Trophoblast cell (in vitro differentiated cells and primary cell): Measurements from ENCODE around the gene ITIH5.

ENCODE experiments used
- DNase-seq, 2 donors: peaks; one replicate each; pipeline ENCODE4 v3.0.0-alpha.2; 2016
- H2AFZ ChIP-seq: 2 replicates; pipeline ENCODE4 v1.6.1; 2013; ENCODE audit warnings: low read length, moderate library complexity, mild to moderate bottlenecking; ENCODE audit not compliant: insufficient read depth, poor library complexity
- H2AK5ac ChIP-seq: 2 replicates; pipeline ENCODE4 v1.6.1; 2013; ENCODE audit warnings: mild to moderate bottlenecking, low read length
- H2BK120ac ChIP-seq: 2 replicates; pipeline ENCODE4 v1.6.1; 2013; ENCODE audit warnings: low read length, mild to moderate bottlenecking, moderate library complexity; ENCODE audit not compliant: insufficient read depth, poor library complexity
- H2BK12ac ChIP-seq: 2 replicates; pipeline ENCODE4 v1.6.1; 2013; ENCODE audit warnings: mild to moderate bottlenecking, low read length, moderate library complexity
- H2BK5ac ChIP-seq: 2 replicates; pipeline ENCODE4 v1.6.1; 2013; ENCODE audit warnings: low read length, low read depth, moderate library complexity, mild to moderate bottlenecking; ENCODE audit not compliant: poor library complexity
- H3K14ac ChIP-seq: 2 replicates; pipeline ENCODE4 v1.6.1; 2013; ENCODE audit warnings: mild to moderate bottlenecking, low read length
- H3K18ac ChIP-seq: 2 replicates; pipeline ENCODE4 v1.6.1; 2013; ENCODE audit warnings: mild to moderate bottlenecking, low read length
- H3K23ac ChIP-seq: 2 replicates; pipeline ENCODE4 v1.6.1; 2013; ENCODE audit warnings: low read length
- H3K27ac ChIP-seq: 2 replicates; pipeline ENCODE4 v1.5.1; 2013; ENCODE audit warnings: low read depth, mild to moderate bottlenecking, inconsistent platforms, low read length, moderate library complexity
- H3K27me3 ChIP-seq: 2 replicates; pipeline ENCODE4 v1.6.1; 2013; ENCODE audit warnings: inconsistent platforms, mild to moderate bottlenecking, low read length, moderate library complexity; ENCODE audit not compliant: insufficient read depth
- H3K36me3 ChIP-seq, 2 experiments: 1 replicate in 1 of 2; 2 replicates in 1 of 2; pipeline ENCODE4 v1.6.1; 2013; ENCODE audit warnings: low read length in 2 of 2, mild to moderate bottlenecking in 2 of 2, moderate library complexity in 1 of 2; ENCODE audit not compliant: insufficient read depth in 2 of 2, control insufficient read depth in 1 of 2
- H3K4ac ChIP-seq: 2 replicates; pipeline ENCODE4 v1.6.1; 2013; ENCODE audit warnings: low read depth, mild to moderate bottlenecking, low read length, moderate library complexity
- H3K4me1 ChIP-seq, 2 experiments: 1 replicate in 1 of 2; 2 replicates in 1 of 2; pipeline ENCODE4 v1.6.1; 2013; ENCODE audit warnings: low read length in 2 of 2, mild to moderate bottlenecking in 2 of 2, moderate library complexity in 1 of 2; ENCODE audit not compliant: insufficient read depth in 2 of 2, control insufficient read depth in 1 of 2
- H3K4me2 ChIP-seq: 2 replicates; pipeline ENCODE4 v1.6.1; 2013; ENCODE audit warnings: inconsistent platforms, mild to moderate bottlenecking, low read length, moderate library complexity
- H3K4me3 ChIP-seq: 2 replicates; pipeline ENCODE4 v1.5.1; 2013; ENCODE audit warnings: mild to moderate bottlenecking, low read depth, low read length, inconsistent platforms
- H3K79me1 ChIP-seq: one replicate; pipeline ENCODE4 v1.6.1; 2013; ENCODE audit warnings: low read length
- H3K79me2 ChIP-seq: 2 replicates; pipeline ENCODE4 v1.6.1; 2013; ENCODE audit warnings: low read length, mild to moderate bottlenecking; ENCODE audit not compliant: control insufficient read depth, insufficient read depth, poor library complexity
- H3K9ac ChIP-seq: 2 replicates; pipeline ENCODE4 v1.6.1; 2013; ENCODE audit warnings: mild to moderate bottlenecking, low read length
- H3K9me3 ChIP-seq: 2 replicates; pipeline ENCODE4 v1.6.1; 2013; ENCODE audit warnings: low read depth, mild to moderate bottlenecking, control low read depth, inconsistent platforms, low read length; ENCODE audit not compliant: insufficient read depth
- H4K12ac ChIP-seq: 2 replicates; pipeline ENCODE4 v1.6.1; 2013; ENCODE audit warnings: low read depth, mild to moderate bottlenecking, low read length, moderate library complexity
- H4K8ac ChIP-seq: 2 replicates; pipeline ENCODE4 v1.6.1; 2013; ENCODE audit warnings: low read depth, mild to moderate bottlenecking, low read length, moderate library complexity
- H4K91ac ChIP-seq: one replicate; pipeline ENCODE4 v1.6.1; 2013; ENCODE audit warnings: low read depth, mild to moderate bottlenecking, low read length, moderate library complexity
- WGBS: extraction: QIAGEN DNeasy Blood & Tissue Kit; methylation state at CpG from one replicate; pipeline ENCODE4 v1.1.7; 2013; ENCODE audit warnings: missing lambda C conversion rate; ENCODE audit not compliant: insufficient read length, insufficient coverage; ENCODE audit errors: extremely low coverage; 5-methylcytosine and 5-hydroxymethylcytosine counted together

ITIH5 gene

GRCh38 chr10:7547829-7548228, 118.9 kb downstream of the ITIH5 start:
- Histone ChIP-seq H4K12ac (no peak overlapping the region), H3K27ac (no peak overlapping the region), H3K4ac (no peak overlapping the region), H3K79me2 (peaks cover 2% of the 10 kb centered on the region), H3K4me1 (no peaks in the 10 kb centered on the region), H2AFZ (no peak overlapping the region), H3K4me2 (no peak overlapping the region), H3K36me3 (no peaks in the 10 kb centered on the region), H3K79me1 (no peaks in the 10 kb centered on the region), H4K8ac (no peak overlapping the region), H2BK12ac (no peak overlapping the region), H3K9me3 (peaks cover 2% of the 10 kb centered on the region), H3K9ac (no peak overlapping the region), H3K23ac (no peak overlapping the region), H2AK5ac (no peak overlapping the region), H3K14ac (no peak overlapping the region), H4K91ac (no peak overlapping the region), H3K27me3 (no peaks in the 10 kb centered on the region), H2BK120ac (no peak overlapping the region), H2BK5ac (no peak overlapping the region), H3K18ac (no peak overlapping the region), H3K4me3 (no peak overlapping the region)
- DNase-seq: no peak
- WGBS: no CpG with 5 or more reads among the region's 6 CpGs

GRCh38 chr10:7547206-7547605, 119.6 kb downstream of the ITIH5 start:
- H3K4me3 ChIP-seq: no peak overlapping the region

GRCh38 chr10:7546385-7546967, 120.3 kb downstream of the ITIH5 start:
- Histone ChIP-seq H3K79me1 (peaks cover 2% of the 10 kb centered on the region), H3K4ac (no peak overlapping the region), H4K12ac (no peak overlapping the region), H2BK5ac (no peak overlapping the region), H3K4me3 (no peak overlapping the region), H3K27me3 (no peaks in the 10 kb centered on the region), H3K4me1 (peaks cover 2 to 3% of the 10 kb centered on the region in 2 experiments), H3K9me3 (no peaks in the 10 kb centered on the region), H3K9ac (no peak overlapping the region), H3K4me2 (no peak overlapping the region), H4K91ac (no peak overlapping the region), H3K27ac (no peak overlapping the region), H2AFZ (no peak overlapping the region), H3K36me3 (no peaks in the 10 kb centered on the region), H3K23ac (peak overlapping the region; percentile 25), H2BK120ac (no peak overlapping the region), H3K14ac (no peak overlapping the region), H3K18ac (no peak overlapping the region), H2BK12ac (no peak overlapping the region), H3K79me2 (no peaks in the 10 kb centered on the region), H2AK5ac (no peak overlapping the region), H4K8ac (no peak overlapping the region)
- WGBS: no CpG with 5 or more reads among the region's 10 CpGs
- no peak for DNase-seq

More at GRCh38 chr10:7547206-7547605, 119.6 kb downstream of the ITIH5 start:
- Histone ChIP-seq H3K9me3 (no peaks in the 10 kb centered on the region), H3K36me3 (no peaks in the 10 kb centered on the region), H4K8ac (no peak overlapping the region), H3K9ac (no peak overlapping the region), H3K14ac (no peak overlapping the region), H3K79me1 (no peaks in the 10 kb centered on the region), H2BK5ac (no peak overlapping the region), H2BK120ac (no peak overlapping the region), H3K4me2 (no peak overlapping the region), H3K23ac (no peak overlapping the region), H2AK5ac (no peak overlapping the region), H4K12ac (no peak overlapping the region), H3K18ac (no peak overlapping the region), H3K79me2 (no peaks in the 10 kb centered on the region), H3K27ac (no peak overlapping the region), H3K27me3 (no peaks in the 10 kb centered on the region), H2AFZ (no peak overlapping the region), H4K91ac (no peak overlapping the region), H2BK12ac (no peak overlapping the region), H3K4me1 (no peaks in the 10 kb centered on the region), H3K4ac (no peak overlapping the region)
- DNase-seq: no peak
- no CpG with 5 or more reads among the region's 7 CpGs for WGBS

- H4K91ac ChIP-seq: no peak overlapping the region
- no peak overlapping the region for H2BK120ac ChIP-seq
- H2AFZ ChIP-seq: no peak overlapping the region
- DNase-seq: no peak
- H3K27ac ChIP-seq: no peak overlapping the region
- no peak overlapping the region for H3K23ac ChIP-seq
- no peak overlapping the region for H2BK12ac ChIP-seq
- H4K12ac ChIP-seq: no peak overlapping the region
- H3K79me2 ChIP-seq: no peaks in the 10 kb centered on the region
- no peak overlapping the region for H2BK5ac ChIP-seq
- H3K4me3 ChIP-seq: no peak overlapping the region
- H3K27me3 ChIP-seq: no peaks in the 10 kb centered on the region
- no peak overlapping the region for H3K14ac ChIP-seq
- H3K79me1 ChIP-seq: peaks cover 2% of the 10 kb centered on the region
- no peaks in the 10 kb centered on the region for H3K36me3 ChIP-seq
- no CpG with 5 or more reads among the region's 4 CpGs for WGBS
- no peak overlapping the region for H3K9ac ChIP-seq
- no peak overlapping the region for H2AK5ac ChIP-seq
- no peak overlapping the region for H3K18ac ChIP-seq
- H3K4me2 ChIP-seq: no peak overlapping the region
- H3K9me3 ChIP-seq: no peaks in the 10 kb centered on the region
- no peak overlapping the region for H3K4ac ChIP-seq
- H4K8ac ChIP-seq: no peak overlapping the region
- peaks cover 6 to 7% of the 10 kb centered on the region in 2 experiments for H3K4me1 ChIP-seq
Observed at GRCh38 chr10:7545792-7546191, 121.0 kb downstream of the ITIH5 start.
